HG03280 (cell line): ENCODE measurements around the gene SMIM20.

ENCODE experiments used
- ATAC-seq: cut with Tn5 transposase; IDR thresholded peaks from one replicate; pipeline ENCODE4 v1.9.1; 2021; ENCODE audit warnings: mild to moderate bottlenecking, moderate library complexity; ENCODE audit not compliant: unreplicated experiment

SMIM20 gene

DNA sequence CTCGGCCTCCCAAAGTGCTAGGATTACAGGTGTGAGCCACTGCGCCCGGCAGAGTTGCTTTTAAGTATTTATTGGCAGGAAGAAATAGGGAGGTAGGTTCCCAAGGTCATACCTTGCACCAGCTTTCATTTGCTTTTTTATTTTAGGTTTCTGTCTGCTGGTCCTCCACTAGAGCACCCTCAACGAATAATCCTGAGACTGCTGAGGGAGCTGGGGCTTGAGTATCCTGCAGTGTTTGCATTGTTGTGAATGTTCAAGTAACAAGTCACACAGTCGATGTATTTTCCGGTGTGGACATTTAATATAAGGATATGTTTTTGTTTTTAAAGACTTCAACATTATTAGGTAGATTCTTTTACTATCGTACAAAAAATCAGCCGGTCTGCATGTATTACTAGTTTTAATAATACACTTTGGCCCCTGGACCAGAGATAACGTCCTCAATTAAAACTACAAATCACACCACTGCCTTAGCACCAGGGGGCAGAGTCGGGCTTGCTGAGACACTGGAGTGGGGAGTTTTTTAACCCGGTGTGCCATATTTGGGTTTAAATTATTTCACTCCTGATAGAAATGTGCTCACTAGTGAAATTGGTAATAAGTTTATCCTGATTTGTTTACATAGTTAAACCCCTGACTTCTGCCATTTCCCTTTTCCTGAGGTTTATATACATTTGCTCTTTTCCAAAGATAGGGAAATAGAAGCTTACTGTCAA, 11.6 kb downstream of the SMIM20 start:
- peak; percentile 70 for ATAC-seq

- ATAC-seq = no peak
Measured at GRCh38 chr4:25926462-25926861, 12.4 kb downstream of the SMIM20 start.

- no peak for ATAC-seq
Measured at GRCh38 chr4:25927361-25928195, 13.6 kb downstream of the SMIM20 start.

DNA sequence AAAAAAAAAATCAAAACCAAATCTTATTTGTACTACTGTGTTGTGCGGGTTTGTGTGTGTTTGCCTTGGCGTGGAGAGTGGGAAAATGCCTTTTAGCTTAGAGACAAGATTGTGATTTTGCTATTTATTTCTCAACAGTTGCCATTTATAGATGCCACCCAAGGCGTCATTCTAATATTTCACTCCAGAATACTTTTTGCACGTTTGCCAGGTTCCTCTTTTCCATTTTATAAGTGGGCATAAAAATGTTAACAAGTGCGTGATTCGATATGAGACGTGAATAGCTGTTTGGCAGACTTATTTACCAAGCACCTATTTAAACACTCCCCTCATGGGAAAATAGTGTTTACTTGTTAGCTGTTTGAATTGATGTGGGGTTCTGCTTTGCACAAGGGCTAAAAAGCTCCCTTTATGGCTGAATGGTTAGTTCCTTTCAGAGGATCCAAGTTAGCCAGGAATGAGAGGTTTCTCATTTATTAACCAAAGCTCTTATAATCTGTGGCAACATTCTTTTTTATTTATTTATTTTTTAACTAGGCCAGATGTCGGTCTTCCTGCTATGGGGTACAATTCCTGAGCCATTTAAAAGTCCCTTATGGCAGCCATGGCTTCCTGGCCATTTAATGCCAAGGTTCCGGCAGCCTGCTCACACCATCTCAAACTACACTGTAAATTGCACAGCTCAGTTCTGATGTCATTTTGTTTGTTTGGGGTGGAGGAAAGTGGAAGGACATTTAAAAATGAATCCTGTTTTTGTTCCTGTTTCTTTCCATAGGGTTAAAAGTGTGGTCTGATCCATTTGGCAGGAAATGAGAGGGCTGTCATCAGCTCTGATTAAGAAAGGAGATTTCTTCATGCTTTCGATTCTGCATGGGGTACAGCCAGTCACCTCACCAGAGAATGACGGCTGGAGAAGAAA, 14.6 kb downstream of the SMIM20 start:
- ATAC-seq = no peak

GRCh38 chr4:25929298-25929686, 15.3 kb downstream of the SMIM20 start:
- ATAC-seq = no peak

GRCh38 chr4:25930731-25931354, 16.8 kb downstream of the SMIM20 start:
- no peak for ATAC-seq

DNA sequence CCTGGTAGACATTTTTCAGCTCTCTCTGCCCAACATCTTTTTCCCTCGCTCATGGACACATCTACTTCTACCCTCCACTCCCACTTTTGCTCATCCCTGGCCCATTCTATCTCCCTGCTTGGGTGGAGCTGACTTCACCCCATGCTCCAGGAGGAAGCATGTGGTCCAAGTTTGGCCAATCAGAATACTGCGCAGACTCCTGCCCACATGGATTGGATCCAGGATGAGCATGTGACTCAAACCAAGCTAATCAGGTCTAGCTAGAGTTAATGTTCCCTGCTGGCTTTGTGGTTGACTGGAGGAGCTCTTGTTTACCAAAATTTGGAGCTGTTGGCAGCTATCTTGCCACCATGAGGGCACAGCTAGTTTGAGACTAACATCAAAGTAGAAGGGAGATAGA, 22.7 kb downstream of the SMIM20 start:
- ATAC-seq = no peak

DNA sequence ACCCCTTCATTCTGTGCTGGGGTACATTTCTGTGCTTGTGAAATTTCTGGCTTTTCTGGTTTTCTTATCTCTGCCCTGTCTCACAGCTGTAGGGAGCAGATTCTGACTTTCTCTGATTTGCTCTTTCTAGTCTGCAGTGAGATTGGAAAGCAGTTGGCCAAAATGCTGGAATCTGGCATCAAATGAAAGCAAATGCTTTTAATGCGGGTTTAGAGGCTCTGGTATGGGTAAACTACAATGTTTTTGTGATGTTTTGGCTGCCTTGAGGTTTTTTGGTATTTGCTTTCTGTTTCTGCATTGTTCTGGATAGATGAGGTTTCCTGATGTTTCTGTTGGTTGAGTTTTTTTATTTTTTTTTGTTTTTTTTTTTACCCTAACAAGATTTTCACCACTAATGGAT, 23.8 kb downstream of the SMIM20 start:
- ATAC-seq = no peak

- ATAC-seq = peak; percentile 23
Measured at GRCh38 chr4:25938366-25938765, 24.3 kb downstream of the SMIM20 start.

- ATAC-seq = peak; percentile 82
Measured at GRCh38 chr4:25938787-25939186, 24.8 kb downstream of the SMIM20 start.

DNA sequence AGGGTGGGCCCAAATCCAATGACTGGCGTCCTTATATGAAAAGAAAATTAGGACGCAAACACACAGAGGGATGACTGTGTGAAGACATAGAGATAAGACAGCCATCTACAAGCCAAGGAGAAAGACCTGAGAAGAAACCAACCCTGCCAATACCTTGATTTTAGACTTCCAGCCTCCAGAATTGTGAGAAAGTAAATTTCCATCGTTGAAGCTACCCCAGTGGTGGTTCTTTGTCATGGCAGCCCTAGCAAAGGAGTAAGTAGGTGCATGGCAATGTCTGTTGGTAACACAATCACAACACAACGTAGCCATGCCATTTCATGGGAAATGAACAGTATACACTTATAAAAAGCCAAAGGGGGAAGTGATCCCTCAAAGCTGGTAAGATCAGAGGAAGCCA, 25.3 kb downstream of the SMIM20 start:
- ATAC-seq = no peak

GRCh38 chr4:25941457-25942221, 27.6 kb downstream of the SMIM20 start:
- ATAC-seq = no peak

DNA sequence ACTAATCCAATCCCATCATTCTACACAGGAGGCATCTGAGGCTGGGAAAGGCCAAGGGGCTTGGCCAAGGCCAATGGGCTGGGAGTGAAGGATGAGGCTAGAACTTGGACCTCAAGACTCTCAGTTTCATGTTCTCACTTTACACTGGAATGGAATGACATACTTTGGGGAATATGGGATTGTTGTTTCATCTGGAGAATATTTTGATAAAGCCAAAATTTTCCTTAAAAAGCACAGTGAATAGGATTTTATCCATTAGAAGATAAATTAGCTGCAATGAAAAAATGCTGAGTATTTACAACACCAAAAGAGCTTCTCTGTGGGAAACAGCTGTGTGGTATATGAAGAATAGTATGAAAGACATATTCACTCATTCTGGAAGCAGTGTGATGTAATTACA, 29.3 kb downstream of the SMIM20 start:
- no peak for ATAC-seq

GRCh38 chr4:25943805-25944204, 29.8 kb downstream of the SMIM20 start:
- ATAC-seq = no peak

GRCh38 chr4:25948051-25948450, 34.0 kb downstream of the SMIM20 start:
- ATAC-seq = no peak

DNA sequence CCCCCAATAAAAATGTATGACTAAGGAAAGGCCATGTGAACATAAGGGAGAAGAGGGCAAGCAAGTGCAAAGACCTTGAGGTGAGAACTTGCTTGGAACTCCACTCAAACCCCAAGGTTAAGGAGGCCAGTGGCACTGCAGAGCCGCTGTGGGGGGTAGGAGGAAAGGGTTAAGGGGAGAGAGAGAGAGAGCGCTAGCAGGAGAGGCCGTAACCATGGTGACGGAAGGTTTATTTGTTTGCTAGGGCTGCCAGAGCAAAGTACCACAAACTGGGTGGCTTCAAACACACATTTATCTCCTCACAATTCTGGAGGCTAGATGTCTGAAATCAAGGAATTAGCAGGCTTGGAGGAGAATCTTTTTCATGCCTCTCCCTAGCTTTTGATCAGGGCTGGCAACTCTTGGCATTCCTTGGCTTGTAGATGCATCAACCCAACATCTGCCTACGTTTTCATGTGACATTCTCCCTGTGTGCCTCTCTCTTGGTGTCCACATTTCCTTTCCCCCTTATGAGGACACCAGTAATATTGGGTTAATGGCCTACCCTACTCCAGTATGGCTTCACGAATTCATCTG, 35.2 kb downstream of the SMIM20 start:
- ATAC-seq = no peak

GRCh38 chr4:25949994-25950393, 36.0 kb downstream of the SMIM20 start:
- ATAC-seq = no peak

DNA sequence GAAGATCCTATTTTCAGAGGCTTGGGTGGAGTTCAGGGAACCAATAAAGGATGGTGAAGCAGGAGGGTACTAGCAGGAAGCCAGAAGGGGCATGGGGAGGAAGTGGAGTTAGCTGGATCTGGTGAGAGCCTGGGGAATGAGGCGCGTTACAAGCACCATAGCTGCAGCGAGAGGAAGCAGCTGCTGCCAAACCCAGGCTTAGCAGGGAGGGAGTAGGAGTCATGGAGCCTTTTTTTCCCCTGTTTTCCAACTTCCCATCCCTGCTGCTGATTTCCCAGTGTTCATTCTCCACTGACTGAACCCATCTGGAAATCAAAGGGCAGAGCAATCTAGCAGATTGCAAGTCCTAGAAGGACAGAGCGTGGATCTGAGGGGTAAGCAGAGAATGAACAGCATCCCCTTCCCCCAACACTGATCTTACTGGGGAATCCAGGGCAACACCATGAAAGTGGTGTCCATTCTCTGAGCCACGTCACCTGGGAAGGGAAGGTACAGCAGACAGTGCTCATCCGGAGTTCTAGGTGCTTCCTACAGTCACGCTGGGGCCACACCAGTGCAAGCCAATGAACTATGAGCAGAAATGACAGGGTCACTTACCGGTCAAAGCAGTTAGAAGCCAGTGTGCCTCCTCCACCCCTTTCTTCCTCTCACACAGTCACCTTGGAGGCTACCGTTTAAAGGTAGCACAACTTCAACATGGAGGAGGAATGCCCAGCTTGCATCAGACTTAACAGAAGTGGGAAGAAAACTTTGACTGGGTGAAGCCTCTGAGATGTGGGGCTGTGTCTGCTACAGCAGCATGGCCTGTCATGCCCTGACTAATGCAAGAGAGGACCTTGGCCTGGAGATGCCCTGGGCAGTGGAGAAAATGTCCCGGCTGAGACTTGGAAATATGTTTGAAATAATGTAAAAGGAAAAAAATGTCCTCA, 36.7 kb downstream of the SMIM20 start:
- ATAC-seq = no peak
